ENCODE data around the gene SALL4.
"Not testable (repeated sequence)": the region's sequence is repeated elsewhere in the genome, so short reads cannot be mapped to it uniquely, and the experiment has no call there.

SALL4 gene

GRCh38 chr20:51738261-51738660, 64.1 kb downstream of the SALL4 start:
- H3K4me3 Mint-ChIP-seq, H3K4me1 Mint-ChIP-seq, H3K27ac Mint-ChIP-seq, H3K36me3 Mint-ChIP-seq, H3K27me3 Mint-ChIP-seq, H3K9me3 Mint-ChIP-seq: not testable (repeated sequence)

GRCh38 chr20:51736947-51737346, 65.4 kb downstream of the SALL4 start:
- Mint-ChIP-seq H3K9me3 (no peaks in the 10 kb centered on the region), H3K27ac (no peak overlapping the region), H3K4me1 (peaks cover 3% of the 10 kb centered on the region), H3K4me3 (no peak overlapping the region), H3K36me3 (no peaks in the 10 kb centered on the region), H3K27me3 (no peaks in the 10 kb centered on the region)

- Mint-ChIP-seq H3K4me3 (no peak overlapping the region), H3K27ac (no peak overlapping the region), H3K4me1 (peaks cover 3% of the 10 kb centered on the region), H3K27me3 (no peaks in the 10 kb centered on the region), H3K9me3 (no peaks in the 10 kb centered on the region), H3K36me3 (no peaks in the 10 kb centered on the region)
Observed at GRCh38 chr20:51735728-51736600, 66.4 kb downstream of the SALL4 start.

- Mint-ChIP-seq H3K27ac (no peak overlapping the region), H3K4me1 (peaks cover 3% of the 10 kb centered on the region), H3K4me3 (no peak overlapping the region), H3K36me3 (no peaks in the 10 kb centered on the region), H3K27me3 (no peaks in the 10 kb centered on the region), H3K9me3 (no peaks in the 10 kb centered on the region)
Observed at GRCh38 chr20:51734876-51735720, 67.2 kb downstream of the SALL4 start.

GRCh38 chr20:51733070-51733469, 69.3 kb downstream of the SALL4 start:
- no peak overlapping the region for H3K27ac Mint-ChIP-seq
- H3K4me3 Mint-ChIP-seq, result no peak overlapping the region
- no peaks in the 10 kb centered on the region for H3K9me3 Mint-ChIP-seq
- no peaks in the 10 kb centered on the region for H3K27me3 Mint-ChIP-seq
- H3K36me3 Mint-ChIP-seq, result no peaks in the 10 kb centered on the region
- H3K4me1 Mint-ChIP-seq, result peaks cover 3% of the 10 kb centered on the region
